NCI-H2227 (cell line): ENCODE data around the gene RABEP2.
"Not testable (repeated sequence)": the region's sequence is repeated elsewhere in the genome, so short reads cannot be mapped to it uniquely, and the experiment has no call there.

ENCODE experiments used
- DNase-seq: peaks from one replicate; lab custom pipeline; 2025; ENCODE audit not compliant: unreplicated experiment; lab: John Stamatoyannopoulos, UW

RABEP2 gene

DNA sequence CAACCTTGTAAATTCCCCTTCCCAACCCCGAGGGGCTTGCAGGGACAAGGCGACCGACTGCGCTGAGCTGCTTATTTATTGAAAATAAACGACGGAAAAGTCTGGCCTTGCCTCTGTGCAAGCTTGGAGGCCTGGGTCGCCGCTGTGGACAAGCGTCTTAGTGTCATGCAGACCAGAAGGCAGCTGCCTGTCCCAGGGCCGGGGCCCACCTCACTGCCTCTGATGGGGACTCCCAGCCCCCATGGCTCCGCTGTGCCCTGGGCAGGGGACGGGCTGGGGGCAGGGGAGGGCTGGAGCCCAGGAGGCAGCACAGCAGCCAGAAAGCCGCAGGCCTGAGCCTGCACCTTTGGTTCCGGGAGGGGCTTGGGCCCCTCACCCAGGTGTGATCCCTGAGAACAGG is 20.7 kb downstream of the RABEP2 start:
- DNase-seq, result no peak

DNA sequence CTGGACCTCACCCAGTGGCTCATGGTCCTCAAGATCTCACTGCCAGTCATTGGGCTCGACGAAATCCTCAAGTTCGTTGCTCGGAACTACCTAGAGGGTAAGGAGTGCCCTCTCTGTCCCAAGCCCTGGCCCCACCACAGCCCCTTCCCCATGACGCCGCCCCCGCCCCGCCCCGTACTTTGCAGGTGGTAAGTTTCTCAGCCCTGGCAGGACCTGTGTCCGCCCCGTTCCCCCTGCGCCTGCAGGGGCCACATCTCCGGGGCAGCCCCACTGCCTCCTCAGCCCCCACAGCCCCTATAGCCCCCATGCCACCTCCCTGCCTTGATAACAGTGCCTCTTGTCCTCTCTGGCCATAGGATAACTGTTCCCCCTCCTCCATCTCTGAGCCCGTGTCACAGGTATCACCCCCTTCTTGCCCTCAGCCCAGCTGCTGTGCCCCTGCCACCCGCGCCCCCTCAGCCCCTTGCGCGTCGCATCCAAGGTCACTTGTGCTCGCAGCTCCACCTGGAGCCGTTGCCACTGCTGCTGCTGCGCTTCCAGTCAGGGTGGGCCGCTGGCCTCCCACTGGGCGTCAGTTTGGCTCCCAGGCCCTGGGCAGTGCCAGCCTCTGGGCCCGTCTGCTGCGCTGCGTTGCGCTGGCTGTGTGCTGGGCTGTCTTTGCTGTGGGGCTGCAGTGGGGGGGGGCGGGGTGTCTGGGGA is 21.5 kb downstream of the RABEP2 start:
- DNase-seq, result no peak

DNA sequence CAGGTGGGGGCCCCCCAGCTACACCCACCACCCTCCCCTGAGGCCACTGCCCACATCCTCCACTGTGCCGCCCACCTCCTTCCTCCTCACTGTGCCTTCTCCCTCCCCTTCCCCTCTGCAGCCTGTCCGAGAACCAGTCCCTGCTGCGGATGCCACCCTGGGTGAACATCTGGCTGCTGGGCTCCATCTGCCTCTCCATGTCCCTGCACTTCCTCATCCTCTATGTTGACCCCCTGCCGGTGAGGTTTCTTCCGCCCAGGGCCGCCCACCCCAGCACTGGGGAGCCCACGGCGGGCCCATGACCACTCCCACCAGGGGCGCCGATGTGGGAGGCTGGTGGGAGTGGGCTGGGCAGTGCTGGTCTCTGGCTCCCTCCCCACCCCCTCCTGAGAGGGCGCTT is 22.1 kb downstream of the RABEP2 start:
- DNase-seq, result no peak

DNA sequence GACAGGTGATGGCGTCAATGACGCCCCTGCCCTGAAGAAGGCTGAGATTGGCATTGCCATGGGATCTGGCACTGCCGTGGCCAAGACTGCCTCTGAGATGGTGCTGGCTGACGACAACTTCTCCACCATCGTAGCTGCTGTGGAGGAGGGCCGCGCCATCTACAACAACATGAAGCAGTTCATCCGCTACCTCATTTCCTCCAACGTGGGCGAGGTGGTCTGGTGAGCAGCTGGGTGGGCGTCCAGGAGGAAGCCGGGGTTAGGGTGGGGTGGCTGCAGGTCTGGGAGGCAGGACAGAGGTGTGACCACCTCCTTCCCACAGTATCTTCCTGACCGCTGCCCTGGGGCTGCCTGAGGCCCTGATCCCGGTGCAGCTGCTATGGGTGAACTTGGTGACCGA is 23.2 kb downstream of the RABEP2 start:
- DNase-seq, result no peak

DNA sequence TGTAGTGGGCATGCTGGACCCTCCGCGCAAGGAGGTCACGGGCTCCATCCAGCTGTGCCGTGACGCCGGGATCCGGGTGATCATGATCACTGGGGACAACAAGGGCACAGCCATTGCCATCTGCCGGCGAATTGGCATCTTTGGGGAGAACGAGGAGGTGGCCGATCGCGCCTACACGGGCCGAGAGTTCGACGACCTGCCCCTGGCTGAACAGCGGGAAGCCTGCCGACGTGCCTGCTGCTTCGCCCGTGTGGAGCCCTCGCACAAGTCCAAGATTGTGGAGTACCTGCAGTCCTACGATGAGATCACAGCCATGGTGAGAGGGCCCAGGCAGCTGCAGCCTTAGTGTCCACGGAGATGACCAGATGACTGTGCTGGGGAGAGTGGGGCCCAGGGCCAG is 24.4 kb downstream of the RABEP2 start:
- DNase-seq, result no peak

DNA sequence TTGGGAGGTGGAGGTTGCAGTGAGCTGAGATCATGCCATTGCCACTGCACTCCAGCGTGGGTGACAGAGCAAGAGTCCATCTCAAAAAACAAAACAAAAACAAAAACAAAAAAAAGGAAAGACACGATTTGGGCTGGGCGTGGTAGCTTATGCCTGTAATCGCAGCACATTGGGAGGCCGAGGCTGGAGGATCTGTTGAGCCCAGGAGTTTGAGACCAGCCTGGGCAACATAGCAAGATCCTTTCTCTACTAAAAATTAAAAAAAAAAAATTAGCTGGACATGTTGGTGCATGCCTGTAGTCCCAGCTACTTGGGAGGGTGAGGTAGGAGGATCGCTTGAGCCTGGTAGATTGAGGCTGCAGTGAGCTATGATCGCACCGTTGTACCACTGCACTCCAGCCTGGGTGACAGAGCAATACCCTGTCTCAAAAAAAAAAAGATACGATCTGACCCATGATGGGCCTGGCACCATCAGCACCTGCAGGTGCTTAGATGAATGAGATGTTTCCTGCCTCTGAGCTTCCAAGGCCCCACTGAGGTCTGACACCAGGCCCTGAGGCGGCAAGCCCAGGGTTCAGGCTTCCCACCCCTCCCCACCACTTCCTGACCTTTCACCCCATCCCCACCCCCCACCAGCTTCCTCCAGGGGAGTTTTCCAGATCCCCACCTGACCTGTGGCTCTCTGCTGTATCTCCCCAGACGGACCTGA is 25.0 kb downstream of the RABEP2 start:
- DNase-seq, result no peak

DNA sequence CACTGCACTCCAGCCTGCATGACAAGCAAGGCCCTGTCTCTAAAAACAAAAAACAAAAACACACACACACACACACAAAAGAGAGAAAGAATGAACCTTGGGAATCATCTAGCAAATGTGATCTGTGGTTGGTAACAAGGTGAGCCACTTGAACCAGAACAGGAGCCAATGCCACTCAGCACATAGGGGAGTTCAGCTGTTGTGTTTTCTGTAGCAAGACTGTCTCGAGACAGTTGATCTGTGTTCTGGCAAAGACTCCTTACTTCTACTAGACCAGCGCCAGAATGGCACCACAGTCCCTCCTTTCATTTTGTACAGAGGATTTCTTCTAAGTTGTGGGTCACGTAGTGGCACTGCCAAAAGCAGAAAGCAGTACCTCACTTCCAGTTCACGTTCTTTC is 26.1 kb downstream of the RABEP2 start:
- no peak for DNase-seq

DNA sequence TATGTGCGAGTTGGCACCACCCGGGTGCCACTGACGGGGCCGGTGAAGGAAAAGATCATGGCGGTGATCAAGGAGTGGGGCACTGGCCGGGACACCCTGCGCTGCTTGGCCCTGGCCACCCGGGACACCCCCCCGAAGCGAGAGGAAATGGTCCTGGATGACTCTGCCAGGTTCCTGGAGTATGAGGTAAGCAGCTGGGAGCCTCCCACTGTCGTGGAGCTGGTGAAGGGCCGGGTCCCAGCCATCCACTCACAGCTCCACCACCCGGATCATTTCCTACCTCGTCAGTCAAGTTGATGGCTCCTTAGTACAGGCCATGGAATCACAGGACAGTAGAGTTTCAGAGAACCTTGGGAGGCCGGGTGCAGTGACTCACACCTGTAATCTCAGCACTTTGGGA is 26.8 kb downstream of the RABEP2 start:
- DNase-seq, result no peak

DNA sequence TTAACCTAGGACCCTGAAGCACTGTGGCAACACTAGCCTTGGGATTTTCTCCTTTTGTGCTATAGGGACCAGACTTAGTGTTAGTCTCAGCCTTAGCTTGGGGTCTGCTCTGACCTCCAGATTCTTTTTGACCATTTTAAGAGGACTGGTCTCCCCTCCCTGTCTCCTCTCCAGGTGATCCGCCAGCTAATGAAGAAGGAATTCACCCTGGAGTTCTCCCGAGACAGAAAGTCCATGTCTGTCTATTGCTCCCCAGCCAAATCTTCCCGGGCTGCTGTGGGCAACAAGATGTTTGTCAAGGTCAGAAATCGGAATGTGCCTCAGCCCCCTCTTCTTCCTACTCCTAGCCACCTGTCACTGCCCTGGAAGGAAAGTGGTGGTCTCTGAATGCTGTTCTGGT is 27.2 kb downstream of the RABEP2 start:
- DNase-seq, result no peak

DNA sequence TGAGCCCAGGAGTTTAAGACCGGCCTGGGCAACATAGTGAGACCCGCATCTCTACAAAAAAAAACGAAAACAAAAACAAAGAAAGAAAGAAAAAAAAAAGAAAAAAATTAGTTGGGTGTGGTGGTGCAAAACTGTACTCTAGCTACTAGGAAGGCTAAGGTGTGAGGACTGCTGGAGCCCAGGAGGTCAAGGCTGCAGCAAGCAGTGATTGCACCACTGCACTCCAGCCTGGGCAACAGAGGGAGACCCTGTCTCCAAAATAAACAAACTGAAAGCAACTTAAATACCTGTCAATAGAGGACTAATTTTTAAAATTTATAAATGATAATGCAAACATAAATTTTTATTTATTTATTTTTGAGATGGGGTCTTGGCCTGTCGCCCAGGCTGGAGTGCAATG is 29.4 kb downstream of the RABEP2 start:
- DNase-seq, result no peak

DNA sequence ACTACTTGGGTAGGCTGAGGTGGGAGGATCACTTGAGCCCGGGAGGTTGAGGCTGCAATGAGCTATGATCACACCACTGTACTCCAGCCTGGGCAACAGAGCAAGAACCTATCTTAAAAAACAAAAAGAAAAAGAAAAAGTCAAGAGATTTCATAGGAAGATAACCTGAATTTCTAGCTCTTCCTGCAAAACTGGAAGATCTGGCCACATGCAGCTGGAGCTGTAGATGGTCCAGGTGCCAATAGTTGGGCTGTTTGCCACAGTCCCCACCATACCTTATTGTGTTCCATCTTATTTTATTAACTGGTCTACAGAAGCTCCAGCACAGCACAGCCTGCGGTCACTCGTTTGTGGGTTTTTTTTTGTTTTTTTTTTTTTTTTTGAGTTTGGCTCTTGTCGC is 31.7 kb downstream of the RABEP2 start:
- no peak for DNase-seq

DNA sequence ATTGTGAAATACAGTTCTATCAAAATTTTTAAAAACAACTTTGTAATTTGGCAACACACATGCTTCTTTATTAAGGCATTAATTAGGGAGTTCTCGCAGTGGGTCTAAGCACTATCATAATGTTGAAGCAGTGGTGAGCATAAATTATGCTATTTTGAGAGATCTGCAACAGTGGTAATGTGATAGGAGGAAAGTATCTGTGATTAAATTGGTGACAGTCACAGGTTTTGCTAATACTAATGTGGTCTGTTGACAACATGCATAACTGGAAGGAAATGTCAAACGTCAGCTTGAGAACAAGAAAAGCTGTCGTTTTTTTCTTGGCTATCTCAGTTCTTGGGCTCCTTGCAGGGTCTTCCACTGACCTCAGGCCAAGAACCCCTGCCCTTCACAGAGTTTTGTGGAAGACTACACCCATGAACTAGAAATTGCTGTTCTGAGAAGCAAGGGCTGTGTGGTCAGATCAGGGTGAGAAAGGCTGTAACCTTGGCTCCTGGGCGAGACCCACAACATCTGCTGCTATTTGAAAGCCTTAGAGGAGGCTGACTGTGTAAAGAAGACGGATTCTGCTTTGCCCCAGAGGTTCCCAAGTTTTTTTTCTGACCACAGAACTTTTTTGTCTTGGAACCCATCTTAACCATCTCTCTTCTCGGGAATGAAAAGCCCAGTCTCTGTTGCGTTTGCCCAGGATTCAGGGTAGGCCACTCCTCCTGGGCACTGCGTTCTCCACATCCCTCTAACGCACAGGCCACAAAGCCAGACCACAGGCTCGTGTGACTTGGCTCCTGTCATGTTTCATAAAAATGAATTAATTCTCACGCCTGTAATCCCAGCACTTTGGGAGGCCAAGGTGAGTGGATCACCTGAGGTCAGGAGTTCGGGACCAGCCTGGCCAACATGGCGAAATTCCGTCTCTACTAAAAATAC is 32.8 kb downstream of the RABEP2 start:
- no peak for DNase-seq

DNA sequence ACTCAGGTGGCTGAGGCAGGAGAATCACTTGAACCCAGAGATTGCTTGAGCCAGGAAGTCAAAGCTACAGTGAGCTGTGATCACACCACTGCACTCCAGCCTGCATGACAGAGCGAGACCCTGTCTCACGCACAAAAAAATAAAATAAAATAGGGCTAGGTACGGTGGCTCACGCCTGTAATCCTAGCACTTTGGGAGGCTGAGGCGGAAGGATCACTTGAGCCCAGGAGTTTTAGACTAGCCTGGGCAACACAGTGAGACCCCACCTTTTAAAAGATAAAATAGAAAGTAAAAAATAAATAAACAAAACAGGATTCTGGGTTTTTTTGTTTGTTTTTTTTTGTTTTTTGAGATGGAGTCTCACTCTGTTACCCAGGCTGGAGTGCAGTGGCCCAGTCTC is 34.7 kb downstream of the RABEP2 start:
- not testable (repeated sequence) for DNase-seq

DNA sequence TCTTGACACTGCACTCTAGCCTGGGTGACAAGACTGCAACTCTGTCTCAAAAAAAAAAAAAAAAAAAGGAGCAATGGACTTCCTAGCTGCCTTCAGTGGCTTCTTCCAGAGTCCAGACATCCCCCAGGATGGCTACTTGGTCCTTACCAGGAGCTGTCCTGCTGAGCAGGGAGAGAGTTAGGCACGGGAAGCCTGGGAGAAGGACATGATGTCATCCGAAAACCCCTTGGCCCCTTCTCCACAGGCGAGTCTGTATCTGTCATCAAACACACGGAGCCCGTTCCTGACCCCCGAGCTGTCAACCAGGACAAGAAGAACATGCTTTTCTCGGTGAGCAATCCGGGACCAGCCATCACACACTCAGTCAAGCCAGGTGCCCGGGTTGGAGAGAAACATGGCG is 38.1 kb downstream of the RABEP2 start:
- DNase-seq, result no peak

DNA sequence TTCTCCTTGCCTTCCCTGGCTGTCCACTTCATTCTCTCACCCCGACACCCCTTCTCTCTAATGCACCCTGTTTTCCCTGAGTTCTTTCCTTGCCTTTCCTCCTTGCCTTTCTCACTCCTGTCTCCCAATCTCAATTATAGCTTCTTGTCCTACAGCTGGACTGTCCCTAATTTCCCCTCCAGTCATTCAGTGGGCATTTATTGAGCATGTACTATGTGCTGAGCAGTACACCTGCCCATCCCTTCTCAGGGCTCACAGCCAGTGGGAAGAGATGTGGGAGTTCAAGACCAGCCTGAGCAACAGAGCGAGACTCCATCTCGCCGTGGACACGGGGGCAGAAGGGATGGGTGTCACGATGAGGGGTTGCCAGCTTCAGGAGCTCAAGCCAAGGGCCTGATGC is 41.0 kb downstream of the RABEP2 start:
- no peak for DNase-seq

DNA sequence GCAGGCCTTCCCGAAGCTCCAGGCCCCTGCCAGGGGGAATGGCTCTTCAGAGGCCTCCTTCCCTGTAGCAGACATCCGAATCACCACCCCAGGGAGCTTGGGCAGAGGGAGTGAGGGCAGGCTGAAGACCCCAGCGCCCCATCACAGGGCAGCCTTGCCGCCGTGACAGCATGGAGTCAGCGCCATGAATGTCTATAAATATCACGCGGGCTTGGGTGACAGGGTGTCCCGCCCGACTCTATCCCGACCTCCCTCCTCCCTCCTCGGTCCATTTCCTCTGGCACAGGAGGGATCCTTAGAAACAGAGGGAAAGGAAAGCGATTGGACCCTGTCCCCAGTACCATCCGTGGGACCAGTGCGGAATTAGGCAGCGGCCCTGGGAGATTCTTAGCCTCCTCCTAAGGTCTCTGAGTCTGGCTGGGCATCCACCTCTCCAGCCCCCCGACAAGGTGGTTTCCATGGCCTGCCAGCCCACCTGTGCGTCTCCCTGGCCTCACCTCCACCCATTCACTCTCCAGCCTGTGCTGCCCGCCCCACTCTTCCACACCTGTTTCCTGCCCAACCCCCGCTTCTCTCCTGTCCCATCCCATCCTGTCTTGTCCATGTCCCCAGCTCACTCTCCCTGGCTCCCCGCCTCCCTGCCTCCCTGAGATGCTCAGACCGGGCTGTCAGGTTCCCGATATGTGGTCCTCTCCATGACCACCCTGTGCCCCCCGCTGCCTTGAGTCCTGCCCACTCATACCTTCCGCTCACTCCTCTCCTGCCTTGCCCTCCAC is 41.6 kb downstream of the RABEP2 start:
- DNase-seq, result no peak

DNA sequence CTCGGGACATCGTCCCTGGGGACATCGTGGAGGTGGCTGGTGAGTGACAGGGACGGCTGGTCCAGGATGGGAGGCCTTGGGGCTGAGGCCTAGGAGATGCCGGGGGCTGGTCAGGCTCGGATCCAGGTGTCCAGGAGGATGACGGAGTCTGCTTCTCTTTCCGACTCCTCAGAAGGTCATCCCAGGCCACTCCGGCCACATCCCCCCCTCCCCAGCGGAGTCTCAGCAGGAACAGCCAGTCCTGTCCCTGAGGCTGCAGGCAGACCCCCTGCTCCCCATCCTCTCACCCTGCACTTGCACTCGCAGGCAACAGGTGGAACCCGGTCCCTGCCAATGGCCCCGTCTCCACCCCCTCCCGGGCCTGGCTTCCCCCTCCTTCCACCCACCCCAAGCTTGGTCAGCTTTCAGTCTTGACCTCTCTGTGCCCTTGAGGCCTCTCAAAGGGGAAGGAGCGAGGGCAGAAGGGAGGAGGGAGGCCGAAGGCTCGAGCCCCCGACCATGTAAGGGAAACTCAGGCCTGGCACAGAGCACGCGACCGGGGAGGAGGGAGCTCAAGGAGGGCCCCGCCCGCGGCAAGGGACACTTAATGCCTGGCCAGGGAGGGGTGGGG is 42.4 kb downstream of the RABEP2 start:
- no peak for DNase-seq

DNA sequence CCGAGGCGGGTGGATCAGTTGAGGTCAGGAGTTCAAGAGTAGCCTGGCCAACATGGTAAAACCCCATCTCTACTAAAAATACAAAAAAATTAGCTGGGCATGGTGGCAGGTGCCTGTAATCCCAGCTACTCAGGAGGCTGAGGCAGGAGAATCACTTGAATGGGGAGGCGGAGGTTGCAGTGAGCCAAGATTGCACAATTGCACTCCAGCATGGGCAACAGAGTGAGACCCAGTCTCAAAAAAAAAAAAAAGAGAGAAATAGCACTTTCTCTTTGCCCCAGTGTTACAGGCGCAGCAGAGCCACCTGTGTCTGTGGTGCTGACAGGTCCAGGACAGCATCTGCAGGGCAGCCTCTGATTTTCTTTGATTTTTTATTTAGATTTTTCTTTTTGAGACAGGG is 43.5 kb downstream of the RABEP2 start:
- not testable (repeated sequence) for DNase-seq

DNA sequence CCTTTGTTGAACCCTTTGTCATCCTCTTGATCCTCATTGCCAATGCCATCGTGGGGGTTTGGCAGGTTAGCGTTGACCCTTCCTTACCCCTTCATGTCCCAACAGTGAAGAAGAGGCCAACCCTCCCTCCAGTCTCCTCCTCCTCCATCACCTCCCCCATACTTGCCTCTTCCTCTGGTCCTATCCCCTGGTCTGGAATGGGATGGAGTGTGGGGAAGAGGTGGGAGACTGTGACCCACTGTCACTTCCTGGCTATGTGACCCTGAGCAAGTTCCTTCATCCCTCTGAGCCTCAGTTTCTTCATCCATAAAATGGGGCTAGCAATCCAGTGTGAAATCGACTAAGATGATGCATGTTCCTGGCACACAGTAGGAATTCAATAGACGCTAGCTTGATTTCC is 44.1 kb downstream of the RABEP2 start:
- no peak for DNase-seq

DNA sequence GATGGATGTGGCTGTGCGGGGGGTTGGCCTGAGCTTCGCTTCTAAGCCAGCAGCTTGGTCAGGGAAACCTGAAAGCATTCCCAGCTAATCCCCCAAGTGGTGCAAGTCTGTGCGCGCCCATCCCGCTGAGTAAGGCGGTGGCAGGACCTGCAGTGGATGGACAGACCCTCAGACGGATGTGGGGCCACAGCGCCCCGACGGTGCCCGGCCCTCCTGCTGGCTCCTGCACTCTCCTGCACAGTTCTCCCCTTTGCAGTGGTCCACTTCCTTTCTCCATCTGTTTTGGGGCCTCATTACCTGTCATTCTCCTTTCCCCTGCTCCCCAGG is 44.5 kb downstream of the RABEP2 start:
- DNase-seq, result no peak
